CD1c-positive myeloid dendritic cell (primary cell): ENCODE measurements around the gene ABHD11.
A peak's percentile ranks its signal among the peaks of the same experiment; 100 is the strongest.
"Not testable (repeated sequence)": the region's sequence is repeated elsewhere in the genome, so short reads cannot be mapped to it uniquely, and the experiment has no call there.

ENCODE experiments used
- DNase-seq: peaks from one replicate; pipeline ENCODE4 v3.0.0-alpha.2; 2016; ENCODE audit errors: extremely low spot score

ABHD11 gene, protein sequence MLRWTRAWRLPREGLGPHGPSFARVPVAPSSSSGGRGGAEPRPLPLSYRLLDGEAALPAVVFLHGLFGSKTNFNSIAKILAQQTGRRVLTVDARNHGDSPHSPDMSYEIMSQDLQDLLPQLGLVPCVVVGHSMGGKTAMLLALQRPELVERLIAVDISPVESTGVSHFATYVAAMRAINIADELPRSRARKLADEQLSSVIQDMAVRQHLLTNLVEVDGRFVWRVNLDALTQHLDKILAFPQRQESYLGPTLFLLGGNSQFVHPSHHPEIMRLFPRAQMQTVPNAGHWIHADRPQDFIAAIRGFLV

DNA sequence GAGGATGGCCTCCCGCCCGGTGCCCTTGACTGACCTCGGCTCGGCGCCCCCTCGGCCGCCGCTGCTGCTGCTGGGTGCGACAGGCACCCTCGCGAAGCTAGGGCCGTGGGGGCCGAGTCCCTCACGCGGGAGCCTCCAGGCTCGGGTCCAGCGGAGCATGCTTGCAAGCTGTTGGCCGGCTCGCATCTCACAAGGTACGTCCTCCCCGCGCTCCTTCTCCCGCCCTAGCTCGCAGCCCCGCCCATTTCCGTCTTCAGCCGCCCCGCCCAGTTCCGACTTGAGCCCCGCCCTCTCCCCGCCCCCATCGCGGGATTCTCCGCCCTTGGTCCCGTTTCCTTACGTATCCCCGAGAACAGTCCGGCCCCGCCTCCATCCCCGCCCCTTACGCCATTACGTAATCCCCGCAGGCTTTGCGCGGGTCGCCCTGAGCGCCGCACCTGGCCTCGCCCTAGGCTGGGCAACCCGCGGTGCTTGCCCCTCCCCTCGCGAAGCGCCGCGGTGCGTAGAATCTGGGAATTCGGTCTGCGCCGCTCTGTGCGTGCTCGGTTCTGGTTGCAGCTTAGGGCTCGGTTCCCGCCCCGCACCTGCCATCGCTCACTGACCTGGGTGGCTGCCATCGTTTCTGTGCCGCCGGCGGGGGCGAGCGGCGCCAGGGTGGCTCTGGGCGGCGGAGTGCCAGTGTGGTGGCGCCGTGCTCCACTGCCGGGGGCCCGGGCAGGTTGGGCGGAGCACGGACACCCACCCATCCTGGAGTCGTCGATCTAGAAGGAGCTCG is at the start of gene ABHD11:
TSS of gene ABHD11 (minus strand) at position 191 of the 775 bp plus-strand sequence. CDS start at position 159, 32 bp downstream.
- DNase-seq, result peak; percentile 98

DNA sequence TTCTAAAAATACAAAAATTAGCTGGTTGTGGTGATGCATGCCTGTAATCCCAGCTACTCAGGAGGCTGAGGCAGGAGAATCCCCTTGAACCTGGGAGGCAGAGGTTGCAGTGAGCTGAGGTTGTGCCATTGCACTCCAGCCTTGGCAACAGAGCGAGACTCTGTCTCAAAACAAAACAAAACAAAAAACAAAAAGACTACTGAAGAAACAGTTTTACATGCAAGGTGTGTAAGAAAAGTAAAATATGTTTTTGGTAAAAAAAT is 49.1 kb upstream of the ABHD11 start:
- not testable (repeated sequence) for DNase-seq

DNA sequence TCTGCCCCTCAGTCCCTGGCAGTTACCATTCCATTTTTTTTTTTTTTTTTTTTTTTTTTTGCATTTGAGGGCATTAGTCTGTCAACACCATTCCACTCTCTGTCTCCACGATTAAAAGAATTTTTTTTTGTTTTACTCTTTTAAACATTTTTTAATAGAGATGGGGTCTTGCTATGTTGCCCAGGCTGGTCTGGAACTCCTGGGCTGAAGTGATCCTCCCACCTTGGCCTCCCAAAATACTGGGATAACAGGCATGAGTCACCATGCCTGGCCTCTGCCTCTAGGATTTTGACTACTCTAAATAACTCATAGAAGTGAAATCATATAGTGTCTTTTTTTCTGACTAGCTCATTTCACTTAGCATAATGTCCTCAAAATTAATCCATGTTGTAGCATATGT is 48.0 kb upstream of the ABHD11 start:
- no peak for DNase-seq

DNA sequence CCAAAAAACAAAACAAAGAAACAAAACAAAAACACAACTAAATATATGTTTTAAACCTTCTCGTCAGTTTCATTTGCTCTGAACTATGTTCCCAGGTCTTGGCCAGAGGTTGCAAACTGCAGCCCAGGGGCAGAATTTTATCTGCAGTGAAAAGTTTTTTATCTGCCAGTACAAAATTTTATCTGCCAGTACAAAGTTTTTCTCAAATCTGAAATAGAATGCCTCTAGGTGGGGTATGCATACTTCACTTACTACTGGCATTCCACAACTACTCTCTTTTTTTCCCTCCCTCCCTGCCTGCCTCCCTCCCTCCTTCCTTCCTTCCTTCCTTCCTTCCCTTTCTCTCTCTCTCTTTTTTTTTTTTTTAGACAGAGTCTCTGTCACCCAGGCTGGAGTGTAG is 40.9 kb upstream of the ABHD11 start:
- DNase-seq, result no peak

DNA sequence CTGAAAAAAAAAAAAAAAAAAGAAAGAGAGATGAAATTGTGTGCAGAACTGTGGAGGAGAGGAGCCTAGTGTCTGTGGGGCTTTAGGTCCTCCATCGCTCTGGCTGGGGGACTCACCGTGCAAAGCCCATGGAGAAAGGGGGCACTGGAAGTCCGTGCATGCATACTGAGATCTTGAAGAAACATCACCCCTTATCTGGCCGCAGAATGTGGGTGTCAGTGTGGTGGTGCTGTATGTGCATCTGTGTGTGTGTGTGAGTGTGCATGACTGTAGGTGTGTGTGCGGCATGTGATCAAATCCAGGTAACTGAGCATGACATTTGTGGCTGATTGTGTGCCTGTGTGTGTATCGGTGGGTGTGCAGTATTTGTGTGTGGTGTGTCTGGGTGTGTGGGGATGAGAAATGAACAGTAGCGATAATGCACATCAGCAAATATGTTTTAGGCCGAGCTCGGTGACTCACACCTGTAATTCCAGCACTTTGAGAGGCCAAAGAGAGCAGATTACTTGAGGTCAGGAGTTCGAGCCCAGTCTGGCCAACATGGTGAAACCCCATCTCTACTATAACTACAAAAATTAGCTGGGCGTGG is 40.3 kb upstream of the ABHD11 start:
- no peak for DNase-seq

DNA sequence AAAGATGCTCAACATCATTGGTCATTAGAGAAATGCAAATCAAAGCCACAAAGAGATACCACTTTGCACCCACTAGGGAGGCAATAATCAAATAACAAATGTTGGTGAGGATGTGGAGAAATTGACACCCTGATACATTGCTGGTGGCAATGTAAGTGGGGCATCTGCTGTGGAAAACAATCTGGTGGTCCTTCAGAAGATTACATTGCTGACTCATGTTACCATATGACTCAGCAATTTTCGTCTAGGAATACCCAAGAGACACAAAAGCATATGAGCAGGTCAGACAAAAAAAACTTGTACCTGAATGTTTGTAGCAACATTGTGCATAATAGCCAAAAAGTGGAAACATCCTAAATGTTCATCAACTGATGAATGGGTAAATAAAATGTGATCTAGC is 36.3 kb upstream of the ABHD11 start:
- DNase-seq, result no peak

DNA sequence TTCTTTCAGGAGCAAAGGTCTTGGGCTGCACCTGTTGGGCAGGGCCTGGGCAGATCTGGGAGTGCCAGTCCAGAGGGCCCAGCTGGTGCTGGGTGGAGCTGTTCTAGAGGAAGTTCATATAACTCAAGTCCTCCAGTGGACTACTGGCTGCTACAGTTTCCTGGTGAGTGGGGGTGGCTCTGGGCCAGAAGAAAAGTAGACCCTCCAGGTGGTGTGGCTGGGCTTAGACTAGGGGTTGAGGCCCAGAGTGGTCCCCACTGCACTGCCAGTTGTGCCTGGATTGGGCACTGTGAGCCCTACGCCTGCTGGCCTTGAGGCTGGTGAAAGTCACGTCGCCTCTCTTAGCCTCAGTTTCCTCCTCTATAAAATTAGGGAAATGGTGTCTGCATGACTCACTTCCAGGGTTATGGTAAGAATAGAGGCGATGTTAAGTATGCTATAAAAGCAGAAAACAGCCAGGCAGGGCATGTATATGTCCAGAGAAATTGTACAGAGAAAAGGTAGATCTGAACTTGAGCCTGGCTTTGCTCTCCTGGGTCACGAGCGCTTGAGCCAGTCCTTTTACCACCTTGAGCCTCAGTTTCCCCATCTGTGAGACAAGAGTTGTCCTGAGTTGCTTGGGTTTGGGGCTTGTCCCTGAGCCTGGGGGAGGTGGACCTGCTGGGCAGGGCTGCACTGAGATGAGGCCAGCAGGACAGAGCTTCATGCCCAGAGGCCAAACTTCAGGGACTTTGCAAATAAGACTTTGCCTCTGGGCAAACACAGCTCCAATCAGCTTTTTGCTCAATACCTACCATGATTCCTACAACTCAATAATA is 35.3 kb upstream of the ABHD11 start:
- no peak for DNase-seq

DNA sequence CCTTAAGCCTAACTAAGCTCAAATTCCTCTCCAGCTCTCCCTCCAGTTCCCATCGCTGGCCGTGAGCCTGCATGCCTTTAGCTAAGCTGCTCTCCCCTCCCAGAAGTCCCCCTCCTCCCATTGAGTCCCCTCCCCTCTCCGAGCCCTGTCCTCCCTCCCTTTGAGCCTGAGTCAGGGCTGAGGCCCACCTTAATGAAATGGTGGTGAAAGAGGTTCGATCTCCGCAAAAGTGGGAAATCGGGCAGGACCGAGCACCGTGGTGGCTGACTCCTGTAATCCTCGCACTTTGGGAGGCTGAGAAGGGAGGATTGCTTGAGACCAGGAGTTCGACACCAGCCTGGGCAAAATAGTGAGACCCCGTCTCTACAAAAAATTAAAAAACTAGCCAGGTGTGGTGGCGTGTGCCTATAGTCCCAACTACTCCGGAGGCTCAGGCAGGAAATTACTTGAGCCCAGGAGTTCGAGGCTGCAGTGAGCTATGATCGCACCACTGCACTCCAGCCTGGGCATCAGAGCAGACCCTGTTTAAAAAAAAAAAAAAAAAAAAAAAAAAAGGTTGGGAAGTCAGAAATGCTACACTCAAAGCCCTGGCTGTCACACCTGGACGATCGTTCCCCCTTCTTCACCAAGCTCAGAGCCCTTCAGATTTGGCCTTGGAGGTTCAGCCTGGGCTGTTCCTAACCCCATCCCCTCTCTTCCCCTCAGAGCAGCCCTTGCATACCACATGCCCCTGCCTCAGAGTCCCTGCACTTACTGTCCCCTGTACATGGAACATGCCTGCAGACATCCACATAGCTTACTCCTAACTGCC is 32.5 kb upstream of the ABHD11 start:
- DNase-seq, result no peak

DNA sequence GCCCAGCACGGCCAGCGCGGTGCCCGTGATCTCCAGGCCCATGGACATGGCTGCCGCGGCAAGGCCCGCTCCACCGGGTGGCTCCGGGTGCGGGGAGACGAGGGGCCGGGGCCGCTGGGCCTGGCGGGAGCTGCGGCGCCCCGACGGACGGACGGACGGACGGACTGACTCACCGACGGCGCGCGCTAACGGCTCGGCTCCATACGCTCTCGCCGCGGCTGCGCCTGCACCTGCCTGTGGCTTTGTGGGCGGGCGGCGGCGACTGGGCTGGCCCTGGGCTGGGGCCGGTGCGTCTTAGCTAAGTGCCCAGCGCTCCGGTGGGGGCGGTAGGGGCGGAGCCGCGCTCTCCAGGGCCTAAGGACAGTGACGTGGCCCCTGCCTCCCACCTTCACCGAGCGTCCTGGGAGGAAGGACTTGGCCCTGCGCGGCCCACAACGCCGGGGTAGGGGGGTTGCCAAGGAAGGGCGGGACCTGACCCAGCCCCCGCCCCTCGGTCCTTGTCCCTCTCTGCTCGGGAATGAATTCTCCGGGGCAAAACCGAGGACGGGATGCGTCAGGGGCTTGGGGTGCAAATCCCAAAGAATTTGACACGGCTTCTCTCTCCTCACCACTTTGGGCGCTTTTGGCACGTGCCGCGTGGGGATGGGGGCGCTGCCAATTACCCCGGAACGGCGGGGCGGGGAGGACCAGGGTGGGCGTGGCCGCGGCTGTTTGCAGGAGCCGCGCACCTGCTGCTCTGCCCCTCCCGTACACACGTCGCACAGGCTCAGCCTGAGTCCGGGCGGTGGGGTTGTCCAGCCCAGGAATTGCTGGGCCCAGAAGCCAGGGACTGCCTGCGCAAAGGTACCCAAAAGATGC is 31.6 kb upstream of the ABHD11 start, which contains the start of gene CLDN3:
TSS of gene CLDN3 (minus strand) at position 269 of the 858 bp plus-strand sequence. CDS start at position 48, 221 bp downstream.
- DNase-seq, result peak; percentile 42

DNA sequence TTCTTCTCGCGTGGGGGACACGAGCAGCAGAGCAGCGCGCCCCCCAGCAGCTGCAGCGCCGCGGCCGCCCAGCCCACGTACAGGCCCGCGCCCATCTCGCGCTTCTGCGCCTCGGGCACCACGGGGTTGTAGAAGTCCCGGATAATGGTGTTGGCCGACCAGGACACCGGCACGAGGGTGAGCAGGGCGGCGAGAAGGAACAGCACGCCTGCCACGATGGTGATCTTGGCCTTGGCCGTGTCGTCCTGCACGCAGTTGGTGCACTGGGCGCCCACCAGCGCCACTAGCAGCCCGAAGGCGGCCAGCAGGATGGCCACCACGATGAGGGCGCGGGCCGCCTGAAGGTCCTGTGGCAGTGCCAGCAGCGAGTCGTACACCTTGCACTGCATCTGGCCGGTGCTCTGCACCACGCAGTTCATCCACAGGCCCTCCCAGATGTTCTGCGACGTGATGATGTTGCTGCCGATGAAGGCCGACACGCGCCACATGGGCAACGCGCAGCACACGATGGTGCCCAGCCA is 30.9 kb upstream of the ABHD11 start:
- DNase-seq, result no peak

DNA sequence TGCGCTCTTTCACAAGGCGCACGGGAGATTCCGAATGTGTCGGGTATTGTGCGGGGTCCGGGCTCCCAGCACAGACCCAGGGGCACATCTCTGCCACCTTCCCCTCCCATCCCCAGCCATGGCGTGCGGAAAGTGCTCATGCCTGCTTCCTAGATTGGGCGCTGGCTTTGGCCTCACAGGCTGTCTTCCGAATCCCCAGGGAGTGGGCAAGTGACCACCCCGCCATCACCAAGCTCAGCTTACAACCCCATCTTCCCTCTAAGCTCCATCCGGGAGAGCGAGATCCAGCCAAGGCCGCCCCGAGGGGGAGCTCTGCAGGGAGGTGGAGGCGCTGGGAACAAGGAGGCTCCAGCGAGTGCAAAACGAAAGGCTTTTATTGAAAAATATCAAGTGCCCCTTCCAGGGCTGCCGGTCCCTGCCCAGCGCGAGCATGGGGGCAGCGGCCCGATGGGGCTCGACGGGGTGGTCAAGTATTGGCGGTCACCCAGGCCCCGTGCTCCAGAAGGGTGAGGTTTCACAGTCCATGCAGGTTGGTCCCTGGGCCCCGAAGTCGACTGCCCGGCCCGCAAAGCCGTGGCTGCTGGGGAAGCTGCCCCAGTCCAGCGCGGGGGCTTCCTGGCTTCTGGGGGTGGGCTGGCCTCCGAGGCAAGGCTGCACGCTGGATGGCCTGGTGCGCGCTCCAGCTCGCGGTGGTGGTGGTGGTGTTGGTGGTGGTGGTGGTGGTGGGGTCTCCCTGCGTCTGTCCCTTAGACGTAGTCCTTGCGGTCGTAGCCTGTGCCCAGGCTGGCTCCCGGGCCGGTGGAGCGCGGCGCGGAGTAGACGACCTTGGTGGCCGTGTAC is 30.3 kb upstream of the ABHD11 start:
- no peak for DNase-seq

DNA sequence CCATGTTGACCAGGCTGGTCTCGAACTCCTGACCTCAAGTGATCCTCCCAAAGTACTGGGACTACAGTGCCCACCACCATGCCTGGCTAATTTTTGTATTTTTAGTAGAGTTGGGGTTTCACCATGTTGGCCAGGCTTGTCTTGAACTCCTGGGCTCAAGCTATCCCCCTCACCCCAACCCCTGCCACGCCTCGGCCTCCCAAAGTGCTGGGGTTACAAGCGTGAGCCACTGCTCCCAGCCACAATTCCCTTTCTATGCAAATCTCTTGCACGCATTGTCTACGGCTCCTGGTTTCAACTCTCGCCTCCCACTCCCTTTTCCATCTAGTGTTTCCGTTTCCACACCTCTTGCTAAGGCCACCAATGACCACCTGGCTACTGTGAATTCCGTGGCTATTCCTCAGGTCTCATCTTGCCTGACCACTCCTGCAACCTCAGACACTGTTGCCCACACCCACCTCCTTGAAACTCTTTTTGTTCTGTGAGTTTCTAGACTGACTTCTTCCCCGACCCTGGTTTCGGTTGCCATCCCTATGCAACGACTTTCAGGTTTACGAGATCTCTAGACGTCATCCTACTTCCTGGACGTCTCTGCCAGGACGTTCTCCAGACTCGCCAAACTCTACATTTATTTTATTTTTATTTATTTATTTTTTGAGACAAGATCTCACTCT is 28.1 kb upstream of the ABHD11 start:
- DNase-seq, result no peak

DNA sequence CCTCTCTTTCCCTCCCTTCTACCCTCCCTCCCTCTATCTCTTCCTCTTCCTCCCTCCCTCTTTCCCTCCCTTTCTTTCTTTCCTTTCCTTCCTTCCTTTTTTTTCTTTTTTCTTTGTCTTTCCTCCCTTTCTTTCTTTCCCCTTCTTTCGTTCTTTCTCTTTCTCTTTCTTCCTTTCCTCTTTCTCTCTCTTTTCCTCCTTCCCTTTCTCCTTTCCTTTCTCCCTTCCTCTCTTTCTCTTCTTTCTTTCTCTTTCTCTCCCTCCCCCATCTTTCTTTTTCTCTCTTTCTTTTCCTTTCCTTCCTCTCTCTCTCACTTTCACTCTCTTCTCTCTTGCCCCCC is 24.0 kb upstream of the ABHD11 start:
- no peak for DNase-seq

DNA sequence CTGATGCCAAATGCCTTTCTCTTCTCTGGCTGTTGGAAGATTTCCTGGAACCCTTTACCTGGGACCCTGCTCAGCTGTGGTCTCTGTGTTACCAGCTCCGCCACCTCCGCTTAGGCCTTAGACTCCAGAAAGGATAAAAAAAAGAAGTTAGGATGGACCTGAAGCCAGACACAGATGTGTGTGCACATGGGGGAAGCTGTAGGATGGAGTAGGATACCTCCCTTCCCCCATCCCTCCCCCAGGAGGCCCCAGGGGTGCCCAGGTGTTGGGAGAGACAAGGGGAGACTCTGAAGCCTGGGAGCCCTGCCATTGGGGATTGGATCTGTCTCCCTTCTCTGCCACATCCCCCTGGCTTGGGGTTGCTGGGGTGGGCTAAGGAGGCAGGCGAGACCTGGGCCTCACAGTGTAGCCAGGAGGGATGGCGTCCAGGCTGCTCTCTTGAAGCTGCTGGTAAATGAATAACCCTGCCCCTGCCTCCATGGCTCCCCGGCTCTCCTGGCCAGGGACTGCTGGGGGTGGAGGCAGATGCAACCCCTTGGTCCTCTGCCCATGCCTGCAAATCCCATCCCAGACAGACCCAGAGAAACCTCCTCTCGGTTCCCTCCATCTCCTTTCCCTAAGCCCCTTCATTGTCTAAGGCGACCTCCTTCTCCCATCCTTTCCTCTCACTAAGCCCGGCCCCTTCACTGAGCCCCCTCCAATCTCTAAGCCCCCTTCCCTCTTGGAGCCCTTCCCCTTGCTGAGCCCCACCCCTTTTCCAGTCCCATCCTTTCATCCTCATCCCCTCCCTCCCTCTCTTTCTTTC is 23.5 kb upstream of the ABHD11 start:
- DNase-seq, result no peak

DNA sequence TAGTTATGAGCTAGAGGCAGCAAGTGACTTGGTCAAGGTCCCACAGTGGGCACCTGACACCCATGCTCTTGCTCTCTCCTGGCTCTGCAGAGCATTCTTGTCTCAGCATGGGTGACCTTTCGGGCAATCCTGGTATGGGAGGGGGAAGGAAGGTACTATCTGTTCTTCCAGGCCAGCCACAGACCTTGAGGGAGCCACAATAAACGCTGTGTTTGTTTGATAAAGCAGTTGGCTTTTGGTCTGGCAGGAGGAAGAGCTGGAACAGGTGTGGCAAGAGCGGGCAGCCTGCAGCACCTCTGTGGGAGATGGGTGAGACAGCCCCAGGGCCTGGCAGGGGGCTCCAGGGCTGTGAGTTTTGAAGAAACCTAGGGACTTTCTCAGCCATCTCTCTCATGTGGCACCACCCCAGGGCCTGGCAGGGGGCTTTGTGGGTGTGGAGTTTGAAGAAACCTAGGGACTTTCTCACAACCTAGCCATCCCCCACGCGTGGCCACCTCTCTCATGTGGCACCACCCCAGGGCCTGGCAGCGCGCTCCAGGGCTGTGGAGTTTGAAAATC is 20.1 kb upstream of the ABHD11 start:
- no peak for DNase-seq

DNA sequence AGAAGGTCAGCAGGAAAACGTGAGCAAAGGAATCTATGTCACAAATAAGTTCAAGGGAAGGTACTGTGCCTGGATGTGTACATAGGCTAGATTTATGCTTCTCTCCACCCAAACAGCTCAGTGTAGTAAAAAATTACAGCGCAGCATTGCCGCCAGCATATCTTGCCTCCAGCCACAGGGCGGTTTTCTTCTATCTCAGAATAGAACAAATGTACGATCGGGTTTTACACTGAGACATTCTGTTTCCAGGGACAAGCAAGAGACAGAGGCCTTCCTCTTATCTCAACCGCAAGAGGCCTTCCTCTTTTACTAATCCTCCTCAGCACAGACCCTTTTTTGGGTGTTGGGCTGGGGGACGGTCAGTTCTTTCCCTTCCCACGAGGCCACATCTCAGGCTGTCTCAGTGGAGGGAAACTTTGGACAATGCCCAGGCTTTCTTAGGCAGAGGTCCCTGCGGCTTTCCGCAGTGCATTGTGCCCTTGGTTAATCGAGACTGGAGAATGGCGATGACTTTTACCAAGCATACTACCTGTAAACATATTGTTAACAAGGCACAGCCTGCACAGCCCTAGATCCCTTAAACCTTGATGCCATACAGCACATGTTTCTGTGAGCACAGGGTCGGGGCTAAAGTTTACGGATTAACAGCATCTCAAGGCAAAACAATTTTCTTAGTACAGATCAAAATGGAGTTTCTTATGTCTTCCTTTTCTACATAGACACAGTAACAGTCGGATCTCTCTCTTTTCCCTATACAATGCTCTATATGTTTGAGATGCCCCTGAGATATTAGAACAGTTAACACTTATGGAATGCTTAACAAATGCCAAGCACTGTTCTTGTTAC is 11.6 kb upstream of the ABHD11 start:
- DNase-seq, result no peak

DNA sequence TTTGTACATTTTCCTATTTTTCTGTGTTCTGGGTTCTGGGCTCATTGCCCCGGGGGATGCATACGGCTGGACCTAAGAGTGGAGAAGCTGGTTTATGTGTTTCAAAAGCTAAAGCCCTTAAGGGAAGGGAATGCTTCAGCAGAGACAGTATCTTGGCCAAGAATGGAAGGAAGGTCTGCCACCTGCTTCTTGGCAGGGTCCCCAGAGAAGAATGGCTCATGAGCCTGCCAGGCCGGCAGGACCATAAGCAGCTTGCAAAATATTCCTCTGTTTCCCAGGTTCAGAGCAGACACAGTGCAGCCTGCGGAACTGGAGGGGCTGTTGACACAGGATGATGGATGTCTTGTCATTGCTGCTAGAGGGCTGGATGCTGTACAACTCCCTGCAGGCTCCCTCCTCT is 7.8 kb upstream of the ABHD11 start:
- DNase-seq, result no peak
